Motor neuron (in vitro differentiated cells): ENCODE data around the gene CPNE7. TPM values are rescaled to one million over a fixed set of nuclear protein-coding genes. Genes with fewer than 3 reads are reported as not detected.

Source experiments
- ATAC-seq, 8 experiments: fragments of 200-7000 bp; cut with Tn5 transposase; replicated peaks in 6 of 8; 2 replicates each; pipeline ENCODE4 v1.8.0; 2021; ENCODE audit warnings: mild to moderate bottlenecking in 8 of 8, moderate library complexity in 8 of 8
- H3K27ac ChIP-seq, 2 donors: fragments of 250-450 bp; sonication (Bioruptor Pico); 2 replicates each; pipeline ENCODE4 v1.9.0; 2021; ENCODE audit warnings: antibody characterized with exemption in 2 of 2, mild to moderate bottlenecking in 2 of 2, moderate library complexity in 1 of 2
- H3K4me1 ChIP-seq, 2 donors: fragments of 250-450 bp; sonication (Bioruptor Pico); replicated peaks in 1 of 2; 2 replicates each; pipeline ENCODE4 v1.6.1; 2021; ENCODE audit warnings: antibody characterized with exemption in 2 of 2, mild to moderate bottlenecking in 2 of 2, moderate library complexity in 1 of 2
- H3K4me3 ChIP-seq, 5 donors: fragments of 250-450 bp; sonication (Bioruptor Pico); 2 replicates each; pipeline ENCODE4 v1.9.0; 2021; ENCODE audit warnings: antibody characterized with exemption in 5 of 5, mild to moderate bottlenecking in 5 of 5, moderate library complexity in 4 of 5
- WGBS, 10 experiments: fragments of 450-650 bp; shearing (Covaris generic); methylation state at CpG; one replicate each; pipeline ENCODE4 v1.0.0; 2022; 5-methylcytosine and 5-hydroxymethylcytosine counted together
- in situ Hi-C, 9 experiments: fragments of 400-800 bp; cut with MboI; loops; one replicate each; pipeline ENCODE4 v1.15.0; 2021; ENCODE audit warnings: low sequenced_read_pairs in 9 of 9, low pct_unique_long_range_greater_than_20kb in 2 of 9; ENCODE audit not compliant: unreplicated experiment in 9 of 9
- total RNA-seq, 8 experiments: library from RNA; unstranded; fragments of 300-600 nt; gene quantifications; 2 replicates each; pipeline versions ENCODE4 v1.2.3 to v1.2.4, GENCODE V29; 2022

The CPNE7 gene
- total RNA-seq, 8 experiments from 2014 or later: 2.2 to 17.1 (median 7.3) TPM; not detected in 1

DNA sequence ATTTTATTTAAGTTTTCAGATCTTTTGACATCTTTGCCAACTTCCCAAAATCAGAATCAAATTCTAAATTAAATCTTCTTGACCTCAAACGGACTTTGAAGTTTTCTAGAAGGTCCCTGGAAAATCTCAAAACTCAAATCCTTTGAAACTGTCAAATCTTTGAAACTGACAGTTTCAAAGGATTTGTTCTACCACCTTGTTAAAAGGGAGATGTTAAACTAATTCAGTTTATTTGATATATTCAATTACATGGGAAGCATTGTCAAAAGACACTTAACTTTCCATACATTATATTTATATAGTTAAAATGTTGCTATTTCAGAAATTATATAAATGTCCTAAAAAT lies 34.5 kb downstream of the CPNE7 start:
- in situ Hi-C loops: no loop called here
- peaks cover 23 to 26% of the 10 kb centered on the region in 2 donors for H3K4me1 ChIP-seq
- 0 to 100% (median 84%) methylated on average over 1 of the region's 1 CpG for WGBS, 10 experiments
- ATAC-seq: no peak
- H3K27ac ChIP-seq: no peak overlapping the region
- H3K4me3 ChIP-seq: no peak overlapping the region

DNA sequence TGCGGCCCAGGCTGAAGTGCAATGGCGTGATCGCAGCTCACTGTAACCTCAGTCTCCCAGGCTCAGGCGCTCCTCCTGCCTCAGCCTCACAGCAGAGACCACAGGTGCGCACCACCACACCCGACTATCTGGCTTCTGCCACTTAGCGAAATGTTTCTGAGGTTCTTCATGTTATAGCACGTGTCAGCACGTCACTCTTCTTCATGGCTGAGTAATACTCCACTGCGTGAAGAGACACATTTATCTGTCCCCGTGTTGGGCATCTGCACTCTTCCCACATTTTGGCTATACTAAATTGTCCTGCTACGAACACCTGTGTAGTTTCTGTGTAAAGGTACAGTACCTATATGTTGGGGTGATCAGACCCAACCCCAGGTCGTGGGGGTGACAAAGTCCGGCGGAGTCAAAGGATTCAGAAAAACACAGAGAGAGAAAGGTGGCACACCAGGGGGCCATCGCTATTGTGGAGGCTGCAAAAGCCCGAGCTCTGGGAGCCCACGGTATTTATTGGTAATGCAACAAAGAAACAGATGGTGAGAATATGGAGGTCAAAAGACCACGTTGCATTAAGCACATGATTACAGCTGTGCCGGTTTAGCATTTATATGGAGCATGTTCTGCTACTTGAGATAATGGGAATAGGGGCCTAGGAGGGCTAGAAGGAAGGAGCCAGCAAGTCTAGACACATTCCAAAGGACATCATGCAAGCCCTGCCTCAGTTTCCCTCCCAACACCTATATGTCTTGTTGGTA lies 37.0 kb downstream of the CPNE7 start:
- 10 to 97% (median 54%) methylated on average over 2 to 11 of the region's 20 CpGs; no CpG with 5 or more reads in 2 of the 10 experiments for WGBS, 10 experiments
- Histone ChIP-seq H3K4me1 (peaks cover 13 to 20% of the 10 kb centered on the region in 2 donors), H3K27ac (peak overlapping the region; percentile 58 to 71), H3K4me3 (no peak overlapping the region)
- ATAC-seq: peak in 4 of 8 experiments; percentile 7 to 24 (median 10)
- in situ Hi-C loops: no loop called here

DNA sequence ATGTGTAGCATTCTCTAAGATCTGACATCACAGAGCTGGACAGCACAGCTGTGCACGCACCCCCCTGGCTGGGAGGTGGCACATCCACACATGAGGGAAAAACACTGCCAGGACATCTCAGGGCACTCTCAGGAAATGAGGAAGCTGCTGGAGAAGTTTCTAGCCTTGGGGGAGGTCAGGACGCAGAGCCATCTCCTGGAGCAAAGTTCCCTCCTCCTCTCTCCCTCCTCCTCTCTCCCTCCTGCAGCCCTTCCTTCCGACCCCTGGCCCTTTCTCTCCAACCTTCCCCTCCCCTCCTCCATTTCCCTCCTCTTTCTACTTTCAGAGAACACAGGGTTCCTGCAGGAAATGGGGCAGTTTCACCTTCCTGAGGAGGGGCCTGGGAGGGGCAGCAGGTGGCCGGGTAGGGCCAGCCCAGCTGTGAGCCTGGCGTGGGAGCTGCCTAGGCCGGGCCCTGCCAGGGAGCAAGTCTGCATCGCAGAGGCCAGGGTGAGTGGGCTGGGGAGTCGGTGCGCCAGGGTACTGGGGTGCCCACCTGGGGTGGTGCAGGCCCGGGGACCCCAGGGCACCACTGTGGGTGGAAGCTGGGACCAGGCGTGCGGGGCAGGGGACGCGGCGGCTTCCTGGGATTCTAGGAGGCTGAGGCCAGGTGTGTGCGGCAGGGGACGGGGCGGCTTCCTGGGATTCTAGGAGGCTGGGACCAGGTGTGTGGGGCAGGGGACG lies 37.8 kb downstream of the CPNE7 start, which contains the start of gene DPEP1:
DPEP1 (plus strand) TSS at position 412 of the 723 bp plus-strand sequence. CDS start 16,769 bp downstream, outside the sequence.
- peak in 5 of 8 experiments; percentile 40 to 71 (median 63) for ATAC-seq
- in situ Hi-C loops: no loop called here
- H3K27ac ChIP-seq: peak within 1 kb of the TSS; percentile 58 to 71
- H3K4me1 ChIP-seq: peaks cover 13 to 22% of the 10 kb centered on the region in 2 donors
- 50 to 80% methylated on average over 1 to 4 of the region's 19 CpGs; no CpG with 5 or more reads in 8 of the 10 experiments for whole genome bisulfite sequencing, 10 experiments
- H3K4me3 ChIP-seq: no peak within 1 kb of the TSS

DNA sequence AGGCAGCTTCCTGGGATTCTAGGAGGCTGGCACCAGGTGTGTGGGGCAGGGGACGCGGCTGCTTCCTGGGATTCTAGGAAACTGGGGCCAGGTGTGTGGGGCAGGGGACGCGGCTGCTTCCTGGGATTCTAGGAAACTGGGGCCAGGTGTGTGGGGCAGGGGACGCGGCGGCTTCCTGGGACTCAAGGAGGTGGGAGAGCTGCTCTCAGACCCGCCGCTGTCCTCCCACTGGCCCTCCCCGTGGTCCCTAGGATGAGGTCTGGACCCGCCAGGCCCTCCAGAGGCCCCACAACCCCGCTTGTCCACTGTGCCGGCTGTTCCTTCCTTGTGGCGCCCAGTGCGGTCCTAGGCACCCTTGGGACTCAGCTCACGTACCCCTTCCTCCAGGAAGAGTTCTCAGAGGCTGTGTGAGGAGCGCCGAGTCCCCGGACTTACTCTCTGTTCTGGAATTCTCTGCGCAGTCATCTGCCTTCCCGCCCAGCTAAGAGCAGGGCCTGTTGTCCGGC lies 38.4 kb downstream of the CPNE7 start:
- no peak overlapping the region for H3K27ac ChIP-seq
- no peak for ATAC-seq
- peaks cover 11 to 24% of the 10 kb centered on the region in 2 donors for H3K4me1 ChIP-seq
- no peak overlapping the region for H3K4me3 ChIP-seq
- in situ Hi-C loops: no loop called here
- 80 to 100% (median 90%) methylated on average over 1 to 7 of the region's 22 CpGs; no CpG with 5 or more reads in 6 of the 10 experiments for WGBS, 10 experiments

DNA sequence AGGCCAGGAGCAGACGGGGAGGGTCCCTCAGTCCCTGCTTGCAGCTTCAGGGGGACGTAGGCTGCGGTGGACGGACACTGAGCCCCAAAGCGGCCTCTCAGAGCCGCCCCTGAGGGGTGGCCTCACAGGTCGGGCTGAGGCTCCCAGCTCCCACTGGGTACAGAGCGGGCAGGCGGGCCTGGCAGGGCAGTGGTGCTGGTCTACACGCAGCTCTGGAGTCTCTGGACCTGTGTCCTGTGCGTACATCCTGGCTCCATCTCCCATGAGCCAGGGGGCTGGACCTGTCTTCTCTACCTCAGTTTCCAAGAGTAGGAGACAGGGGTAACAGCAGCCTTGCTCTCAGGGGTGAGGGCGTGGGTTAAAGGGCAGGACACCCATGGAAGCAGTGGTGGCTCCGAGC lies 39.6 kb downstream of the CPNE7 start:
- in situ Hi-C loops: no loop called here
- no peak overlapping the region for H3K4me3 ChIP-seq
- H3K27ac ChIP-seq: no peak overlapping the region
- H3K4me1 ChIP-seq: peaks cover 11 to 24% of the 10 kb centered on the region in 2 donors
- 90 to 100% (median 90%) methylated on average over 1 to 2 of the region's 13 CpGs; no CpG with 5 or more reads in 7 of the 10 experiments for WGBS, 10 experiments
- peak in 2 of 8 experiments; percentile 9 to 12 for ATAC-seq

DNA sequence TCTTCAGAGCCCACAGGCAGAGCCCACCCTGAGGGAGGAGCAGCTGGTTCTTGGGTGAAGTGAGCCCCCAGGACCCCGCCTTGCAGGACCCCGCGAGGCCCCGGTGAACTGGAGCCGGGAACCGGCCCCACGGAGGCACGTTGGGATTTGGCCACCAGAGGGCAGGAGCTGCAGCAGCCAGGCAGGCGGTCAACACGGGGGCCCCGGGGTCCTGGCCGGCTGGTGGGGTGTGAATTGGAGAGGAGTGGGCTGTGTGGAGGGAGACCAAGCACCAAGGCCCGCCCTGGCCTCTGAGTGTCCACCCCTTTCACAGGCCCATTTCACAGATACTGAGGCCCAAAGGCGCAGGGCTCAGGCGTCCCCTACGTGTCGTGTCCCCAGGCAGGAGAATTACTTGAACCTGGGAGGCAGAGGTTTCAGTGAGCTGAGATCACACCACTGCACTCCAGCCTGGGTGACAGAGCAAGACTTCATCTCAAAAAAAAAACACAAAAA lies 40.1 kb downstream of the CPNE7 start:
- H3K4me1 ChIP-seq: peaks cover 11 to 26% of the 10 kb centered on the region in 2 donors
- ATAC-seq: peak in 4 of 8 experiments; percentile 23 to 79 (median 32)
- in situ Hi-C loops: no loop called here
- H3K4me3 ChIP-seq: no peak overlapping the region
- 50 to 100% (median 100%) methylated on average over 1 to 2 of the region's 17 CpGs; no CpG with 5 or more reads in 7 of the 10 experiments for WGBS, 10 experiments
- H3K27ac ChIP-seq: no peak overlapping the region

DNA sequence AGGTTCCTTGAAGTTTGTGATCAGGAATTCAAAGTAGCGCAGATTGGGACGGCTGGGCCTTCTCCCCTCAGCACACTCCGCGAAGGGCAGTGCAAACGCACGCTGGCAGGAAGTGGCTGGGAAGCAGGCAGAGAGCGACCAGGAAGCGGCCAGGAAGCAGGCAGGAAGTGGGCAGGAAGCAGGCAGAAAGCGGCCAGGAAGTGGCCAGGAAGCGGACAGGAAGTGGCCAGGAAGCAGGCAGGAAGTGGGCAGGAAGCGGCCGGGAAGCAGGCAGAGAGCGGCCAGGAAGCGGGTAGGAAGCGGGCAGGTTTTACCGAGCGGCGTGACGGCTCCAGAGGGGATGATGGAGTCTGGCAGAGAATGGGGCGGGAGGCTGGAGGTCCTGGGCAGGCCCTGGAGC lies 41.1 kb downstream of the CPNE7 start:
- Histone ChIP-seq H3K27ac (no peak overlapping the region), H3K4me1 (peaks cover 11 to 35% of the 10 kb centered on the region in 2 donors), H3K4me3 (no peak overlapping the region)
- ATAC-seq: no peak
- in situ Hi-C loops: no loop called here
- 40 to 100% (median 86%) methylated on average over 1 to 9 of the region's 20 CpGs; no CpG with 5 or more reads in 2 of the 10 experiments for WGBS, 10 experiments

DNA sequence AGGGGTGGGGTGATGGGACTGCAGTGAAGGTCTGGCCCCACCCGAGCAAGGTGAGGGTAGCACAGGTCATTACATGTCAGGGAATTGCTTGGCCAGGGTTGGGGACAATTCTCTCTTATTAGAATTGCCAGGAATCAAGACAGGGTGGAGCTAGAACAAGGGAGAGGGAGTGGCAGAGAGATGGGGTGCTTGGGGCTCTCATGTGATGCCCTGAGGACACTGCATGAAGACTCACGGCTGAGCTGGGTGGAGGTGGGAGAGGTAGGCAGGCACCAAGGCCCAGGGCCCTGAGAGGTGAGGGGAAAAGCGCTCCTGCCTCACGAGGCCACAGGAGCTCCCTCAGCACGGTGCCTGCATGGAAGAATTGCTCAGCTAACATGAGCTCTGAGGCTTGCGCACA lies 41.5 kb downstream of the CPNE7 start:
- WGBS, 10 experiments: 0 to 58% (median 54%) methylated on average over 1 to 4 of the region's 6 CpGs; no CpG with 5 or more reads in 7 of the 10 experiments
- no peak overlapping the region for H3K4me3 ChIP-seq
- in situ Hi-C loops: no loop called here
- peaks cover 11 to 38% of the 10 kb centered on the region in 2 donors for H3K4me1 ChIP-seq
- no peak overlapping the region for H3K27ac ChIP-seq
- ATAC-seq: peak in 2 of 8 experiments; percentile 73 to 74

DNA sequence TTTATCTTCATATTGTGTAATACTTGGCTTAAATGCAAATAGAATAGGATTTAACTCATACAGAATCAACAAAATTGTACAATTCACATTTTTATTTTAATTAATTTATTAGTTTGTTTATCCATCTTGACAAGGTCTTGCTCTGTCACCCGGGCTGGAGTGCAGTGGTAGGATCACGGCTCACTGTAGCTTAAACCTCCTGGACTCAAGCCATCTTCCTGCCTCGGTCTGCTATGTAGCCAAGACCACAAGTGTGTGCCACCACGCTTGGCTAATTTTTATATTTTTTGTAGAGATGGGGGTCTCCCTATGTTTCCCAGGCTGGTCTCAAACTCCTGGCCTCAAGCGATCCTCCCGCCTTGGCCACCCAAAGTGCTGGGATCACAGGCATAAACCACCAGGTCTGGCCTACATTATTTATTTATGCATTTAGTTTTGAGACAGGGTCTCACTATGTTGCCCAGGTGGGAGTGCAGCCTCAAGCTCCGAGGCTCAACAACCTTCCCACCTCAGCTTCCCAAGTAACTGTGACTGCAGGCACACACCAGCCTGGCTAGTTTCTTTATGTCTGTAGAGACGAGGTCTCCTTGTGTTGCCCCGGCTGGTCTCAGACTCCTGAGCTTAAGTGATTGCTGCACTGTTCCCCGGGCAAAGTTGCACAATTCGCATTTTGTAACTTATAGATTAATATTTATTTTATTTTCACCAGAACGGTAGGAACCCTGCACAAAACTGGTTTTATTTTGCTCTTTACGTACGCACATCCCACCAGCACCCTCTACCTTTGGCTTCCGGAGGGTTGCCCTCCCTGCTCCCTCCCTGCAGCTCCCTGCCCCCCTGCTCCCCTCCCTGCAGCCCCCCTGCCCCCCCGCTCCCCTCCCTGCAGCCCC lies 42.8 kb downstream of the CPNE7 start:
- Histone ChIP-seq H3K27ac (no peak overlapping the region), H3K4me3 (no peak overlapping the region), H3K4me1 (peaks cover 3 to 32% of the 10 kb centered on the region in 2 donors)
- in situ Hi-C loops: no loop called here
- WGBS, 10 experiments: 13 to 100% (median 56%) methylated on average over 1 to 7 of the region's 16 CpGs; no CpG with 5 or more reads in 1 of the 10 experiments
- peak in 1 of 8 experiments; percentile 30 for ATAC-seq

DNA sequence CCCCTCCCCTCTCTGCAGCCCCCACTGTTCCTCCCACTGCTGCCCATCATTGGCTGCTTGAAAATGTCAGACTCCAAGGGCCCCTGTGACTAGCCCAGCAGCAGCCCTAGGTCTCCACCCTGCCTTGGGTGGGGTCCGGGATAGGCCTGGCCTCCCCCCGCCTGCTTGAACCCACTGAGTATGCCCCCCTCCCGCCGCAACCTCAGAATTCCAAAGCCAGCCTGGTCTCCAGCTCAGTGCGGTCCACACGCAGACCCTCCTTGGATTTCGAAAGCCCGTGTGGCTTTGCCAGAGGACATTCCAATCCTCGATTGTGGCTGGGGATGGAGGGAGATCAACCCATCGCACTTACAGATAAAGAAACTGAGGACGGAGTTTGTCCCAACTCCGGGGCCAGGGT lies 44.3 kb downstream of the CPNE7 start:
- H3K4me3 ChIP-seq: no peak overlapping the region
- 60% methylated on average over 1 of the region's 12 CpGs; no CpG with 5 or more reads in 9 of the 10 experiments for whole genome bisulfite sequencing, 10 experiments
- ATAC-seq: peak in 1 of 8 experiments; percentile 2
- H3K4me1 ChIP-seq: peaks cover 10 to 37% of the 10 kb centered on the region in 2 donors
- H3K27ac ChIP-seq: no peak overlapping the region
- in situ Hi-C loops: no loop called here

DNA sequence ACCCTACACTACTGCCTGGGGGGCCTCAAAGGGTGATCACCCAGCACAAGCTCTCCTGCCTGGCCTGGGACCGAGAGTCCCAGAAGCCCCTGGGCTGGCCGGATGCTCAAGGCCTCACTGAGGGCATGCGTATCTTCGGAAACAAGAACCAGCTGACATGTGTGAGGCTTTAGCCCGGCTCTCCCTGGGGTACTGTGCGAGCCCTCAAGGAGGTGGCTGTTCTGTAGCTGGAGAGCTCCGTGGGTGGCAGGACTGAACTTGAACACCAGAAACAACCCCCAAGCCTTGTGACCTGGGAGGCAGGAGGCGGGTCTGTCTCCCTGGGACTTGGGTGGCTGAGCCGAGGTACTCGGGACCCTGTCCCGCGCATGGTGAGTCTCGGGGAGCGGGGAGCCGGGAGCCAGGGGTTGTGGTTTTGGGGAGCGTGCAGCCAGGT lies 44.9 kb downstream of the CPNE7 start:
- H3K4me1 ChIP-seq: peaks cover 10 to 31% of the 10 kb centered on the region in 2 donors
- WGBS, 10 experiments: 8 to 85% (median 36%) methylated on average over 1 to 4 of the region's 16 CpGs; no CpG with 5 or more reads in 5 of the 10 experiments
- H3K4me3 ChIP-seq: no peak overlapping the region
- H3K27ac ChIP-seq: peak overlapping the region in 1 of 2 donors; percentile 12
- peak in 4 of 8 experiments; percentile 13 to 21 (median 16) for ATAC-seq
- in situ Hi-C loops: no loop called here

DNA sequence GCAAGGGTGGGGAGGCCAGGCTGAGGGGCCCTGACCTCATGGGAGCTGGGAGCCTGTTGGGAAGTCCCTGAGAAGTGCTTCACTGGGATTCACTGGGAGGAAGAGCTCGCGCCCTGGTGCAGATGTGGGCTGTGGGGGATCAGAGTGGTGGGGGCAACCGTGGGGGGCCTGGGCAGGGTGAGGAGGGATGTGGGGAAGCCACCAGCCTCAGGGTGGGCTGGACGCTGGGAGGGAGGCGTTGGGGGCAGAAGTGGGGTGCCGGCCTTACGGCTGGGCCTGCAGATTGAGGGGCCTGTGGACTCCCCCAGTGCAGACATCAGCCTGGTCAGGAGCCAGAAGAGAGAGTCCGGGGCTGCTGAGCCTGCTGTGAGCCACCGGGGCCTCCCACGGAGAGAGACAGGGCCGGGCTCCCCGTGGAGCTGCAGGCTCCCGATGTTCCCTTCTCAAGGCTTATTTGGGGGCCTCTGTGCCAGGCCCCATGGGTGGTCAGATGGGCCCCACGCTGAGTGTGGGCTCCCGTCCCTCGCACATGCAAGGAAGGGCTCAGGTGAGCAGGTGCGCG lies 45.7 kb downstream of the CPNE7 start:
- WGBS, 10 experiments: 40 to 100% methylated on average over 1 to 2 of the region's 18 CpGs; no CpG with 5 or more reads in 8 of the 10 experiments
- Histone ChIP-seq H3K27ac (peak overlapping the region in 1 of 2 donors; percentile 12), H3K4me3 (no peak overlapping the region), H3K4me1 (peaks cover 10 to 27% of the 10 kb centered on the region in 2 donors)
- ATAC-seq: peak in 3 of 8 experiments; percentile 7 to 8 (median 8)
- in situ Hi-C loops: no loop called here
